ENCODE results near the gene FAM210B. TPM values are rescaled to one million over a fixed set of nuclear protein-coding genes. Genes with fewer than 3 reads are reported as not detected.

FAM210B gene
- total RNA-seq, 3 donors from 2014 or later: 62.6 to 100.0 (median 80.8) TPM

DNA sequence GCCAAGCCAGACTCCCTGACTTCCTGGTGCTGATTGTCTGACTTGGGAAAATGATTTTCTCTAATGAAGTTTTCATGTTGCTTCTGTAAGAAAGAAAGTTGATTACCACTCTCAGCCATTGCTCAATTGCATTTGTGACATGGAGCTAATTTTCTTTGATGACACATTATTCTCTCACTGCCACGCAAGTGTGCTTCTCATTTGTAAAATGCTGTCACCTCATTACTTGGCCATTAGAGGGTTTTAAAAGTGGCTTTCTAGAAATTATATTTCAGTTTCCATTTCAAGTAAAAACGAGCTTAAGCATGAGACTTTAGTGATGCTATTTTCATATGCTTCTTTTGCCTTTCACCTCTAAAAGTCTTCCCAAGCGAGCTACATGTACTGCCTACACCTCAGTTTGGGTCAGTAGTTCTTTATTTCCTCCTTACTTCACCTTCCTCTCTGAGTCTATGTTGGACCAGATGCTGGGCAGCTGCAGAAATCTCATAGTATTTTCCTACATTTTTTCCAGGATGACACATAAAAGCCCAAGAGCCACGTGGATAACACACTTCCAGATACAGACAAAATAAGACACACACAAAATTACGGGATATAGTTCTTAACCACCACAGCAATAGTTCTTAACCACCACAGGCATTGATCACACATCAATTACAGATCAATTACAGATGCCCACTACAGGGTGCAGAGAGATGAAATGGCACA lies 6.3 kb upstream of the FAM210B start:
- no peak for DNase-seq (ENCODE audit: low spot score in 2 of 2)
- no peaks in the 10 kb centered on the region for H3K9me3 ChIP-seq
- no peaks in the 10 kb centered on the region for H3K4me1 ChIP-seq
- H3K4me3 ChIP-seq: no peak overlapping the region
- intact Hi-C loops (cut with DNase I; ENCODE audit: low total_unique reads): no loop called here
- no peaks in the 10 kb centered on the region for H3K36me3 ChIP-seq
- TF ChIP-seq, protein P1, sequence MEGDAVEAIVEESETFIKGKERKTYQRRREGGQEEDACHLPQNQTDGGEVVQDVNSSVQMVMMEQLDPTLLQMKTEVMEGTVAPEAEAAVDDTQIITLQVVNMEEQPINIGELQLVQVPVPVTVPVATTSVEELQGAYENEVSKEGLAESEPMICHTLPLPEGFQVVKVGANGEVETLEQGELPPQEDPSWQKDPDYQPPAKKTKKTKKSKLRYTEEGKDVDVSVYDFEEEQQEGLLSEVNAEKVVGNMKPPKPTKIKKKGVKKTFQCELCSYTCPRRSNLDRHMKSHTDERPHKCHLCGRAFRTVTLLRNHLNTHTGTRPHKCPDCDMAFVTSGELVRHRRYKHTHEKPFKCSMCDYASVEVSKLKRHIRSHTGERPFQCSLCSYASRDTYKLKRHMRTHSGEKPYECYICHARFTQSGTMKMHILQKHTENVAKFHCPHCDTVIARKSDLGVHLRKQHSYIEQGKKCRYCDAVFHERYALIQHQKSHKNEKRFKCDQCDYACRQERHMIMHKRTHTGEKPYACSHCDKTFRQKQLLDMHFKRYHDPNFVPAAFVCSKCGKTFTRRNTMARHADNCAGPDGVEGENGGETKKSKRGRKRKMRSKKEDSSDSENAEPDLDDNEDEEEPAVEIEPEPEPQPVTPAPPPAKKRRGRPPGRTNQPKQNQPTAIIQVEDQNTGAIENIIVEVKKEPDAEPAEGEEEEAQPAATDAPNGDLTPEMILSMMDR (IDR thresholded peaks at IDR 0.05): no peak
- TF ChIP-seq POLR2AphosphoS5 (IDR thresholded peaks at IDR 0.05) (no peak), POLR2A (IDR thresholded peaks at IDR 0.05) (no peak)
- no peaks in the 10 kb centered on the region for H3K27me3 ChIP-seq
- H3K27ac ChIP-seq: no peak overlapping the region

DNA sequence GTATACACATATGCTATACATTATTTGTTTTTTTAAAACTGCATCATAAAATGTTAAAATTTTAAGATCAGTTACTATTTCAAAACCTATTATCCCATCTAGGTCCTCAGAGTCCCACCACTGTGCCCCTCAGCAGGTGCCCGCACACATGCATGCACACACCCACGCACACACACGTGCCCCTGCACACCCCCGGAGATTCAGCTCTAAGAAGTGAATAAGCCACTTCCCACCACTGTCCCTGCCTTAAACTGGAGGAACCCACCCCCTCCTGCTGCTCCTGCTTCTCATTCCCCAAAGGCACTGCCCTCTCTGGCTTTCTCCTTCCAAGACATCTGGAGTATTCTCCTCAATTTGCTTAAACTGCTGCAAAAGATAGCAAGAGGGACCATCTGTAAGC lies 5.4 kb upstream of the FAM210B start:
- Histone ChIP-seq H3K9me3 (no peaks in the 10 kb centered on the region), H3K36me3 (no peaks in the 10 kb centered on the region), H3K27ac (no peak overlapping the region), H3K4me1 (no peaks in the 10 kb centered on the region), H3K4me3 (no peak overlapping the region), H3K27me3 (no peaks in the 10 kb centered on the region)
- TF ChIP-seq POLR2A (IDR thresholded peaks at IDR 0.05) (no peak), POLR2AphosphoS5 (IDR thresholded peaks at IDR 0.05) (no peak)
- TF ChIP-seq, protein P1 (IDR thresholded peaks at IDR 0.05): no peak
- DNase-seq (ENCODE audit: low spot score in 2 of 2): no peak
- intact Hi-C loops (cut with DNase I; ENCODE audit: low total_unique reads): no loop called here

DNA sequence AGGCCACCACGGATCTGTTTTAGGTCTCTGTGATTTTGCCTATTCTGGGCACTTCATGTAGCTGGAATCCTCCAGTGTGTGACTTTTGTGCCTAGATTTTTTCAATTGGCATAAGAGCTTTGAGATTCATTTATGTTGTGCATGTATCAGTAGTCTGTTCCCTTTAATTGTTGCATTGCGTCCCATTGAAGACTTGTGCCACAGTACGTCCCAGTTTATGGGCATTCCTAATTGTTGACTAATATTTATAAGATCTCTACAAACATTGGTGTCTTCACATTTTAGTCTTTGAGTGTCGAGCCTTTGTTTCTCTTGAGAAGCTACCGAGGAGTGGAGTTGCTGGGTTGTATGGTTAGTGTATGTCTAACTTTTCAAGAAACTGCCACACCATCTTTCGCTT lies 704 bp upstream of the FAM210B start:
- TF ChIP-seq POLR2AphosphoS5 (IDR thresholded peaks at IDR 0.05): no peak
- TF ChIP-seq, protein P1 (IDR thresholded peaks at IDR 0.05): no peak
- TF ChIP-seq POLR2A (IDR thresholded peaks at IDR 0.05): no peak
- intact Hi-C loops (cut with DNase I; ENCODE audit: low total_unique reads): no loop called here
- peak overlapping the region in 1 of 2 donors; percentile 61 for H3K27ac ChIP-seq

DNA sequence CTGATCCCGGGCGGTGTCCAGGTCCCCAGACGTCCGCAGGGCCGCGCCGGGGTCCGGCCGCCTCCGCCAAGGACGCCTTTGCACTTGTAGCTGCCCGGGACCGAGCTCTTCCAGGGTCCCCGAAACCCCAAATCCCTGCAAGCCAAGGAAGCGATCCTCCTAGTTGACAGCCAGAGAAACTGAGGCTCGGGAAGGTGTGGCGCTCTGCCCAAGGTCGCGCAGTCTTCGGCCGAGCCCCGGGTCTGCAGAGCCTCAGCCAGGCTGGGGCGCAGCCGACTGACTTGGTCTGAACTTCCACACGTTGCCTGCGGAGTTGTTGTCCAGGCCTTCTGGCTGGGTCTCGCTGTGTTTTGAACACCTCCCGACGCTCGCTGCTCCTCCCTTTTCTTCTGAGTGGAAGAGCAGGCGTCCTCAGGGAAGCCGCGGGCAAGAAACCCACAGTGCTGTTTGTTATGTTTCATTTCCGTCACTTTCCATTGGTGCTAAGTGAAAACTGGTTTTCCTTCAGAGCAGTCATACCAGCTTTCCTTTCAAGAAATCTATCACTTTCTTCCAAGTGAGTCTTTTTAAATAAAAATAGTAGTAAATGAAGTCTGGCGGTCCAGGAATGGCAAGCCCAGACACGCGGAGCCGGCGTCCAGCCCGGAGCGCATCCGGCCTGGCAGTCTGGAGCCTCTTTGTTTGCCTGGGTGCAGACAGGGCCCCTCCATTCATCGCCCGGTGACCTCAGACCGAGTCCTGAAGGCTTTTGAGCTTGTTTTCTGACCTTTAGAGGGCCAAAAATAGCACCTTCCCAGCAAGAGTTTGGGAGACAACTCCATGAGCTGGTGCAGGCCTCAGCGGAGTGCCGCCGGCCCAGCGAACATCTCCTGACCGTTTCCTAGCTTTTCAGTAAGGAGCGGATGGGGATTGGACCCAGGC lies 698 bp downstream of the FAM210B start:
- peak overlapping the region; percentile 89 for H3K27ac ChIP-seq
- H3K9me3 ChIP-seq: no peaks in the 10 kb centered on the region
- H3K4me3 ChIP-seq: peak overlapping the region; percentile 84 to 93 (median 90)
- H3K36me3 ChIP-seq: no peaks in the 10 kb centered on the region
- peaks cover 7 to 9% of the 10 kb centered on the region in 2 donors for H3K4me1 ChIP-seq
- peak; percentile 58 to 80 for DNase-seq (ENCODE audit: low spot score in 2 of 2)
- intact Hi-C loops (cut with DNase I; ENCODE audit: low total_unique reads): no loop called here
- TF ChIP-seq POLR2AphosphoS5 (IDR thresholded peaks at IDR 0.05) (no peak), POLR2A (IDR thresholded peaks at IDR 0.05) (no peak)
- TF ChIP-seq, protein P1 (IDR thresholded peaks at IDR 0.05): no peak
- H3K27me3 ChIP-seq: no peaks in the 10 kb centered on the region

More for the DNA sequence above, 704 bp upstream of the FAM210B start:
- Histone ChIP-seq H3K9me3 (no peaks in the 10 kb centered on the region), H3K4me1 (peaks cover 7 to 9% of the 10 kb centered on the region in 2 donors), H3K27me3 (no peaks in the 10 kb centered on the region), H3K4me3 (peak overlapping the region in 1 of 3 donors; percentile 90), H3K36me3 (no peaks in the 10 kb centered on the region)
- DNase-seq (ENCODE audit: low spot score in 2 of 2): no peak
